Measurements from ENCODE around the gene IQSEC2.

The IQSEC2 gene

DNA sequence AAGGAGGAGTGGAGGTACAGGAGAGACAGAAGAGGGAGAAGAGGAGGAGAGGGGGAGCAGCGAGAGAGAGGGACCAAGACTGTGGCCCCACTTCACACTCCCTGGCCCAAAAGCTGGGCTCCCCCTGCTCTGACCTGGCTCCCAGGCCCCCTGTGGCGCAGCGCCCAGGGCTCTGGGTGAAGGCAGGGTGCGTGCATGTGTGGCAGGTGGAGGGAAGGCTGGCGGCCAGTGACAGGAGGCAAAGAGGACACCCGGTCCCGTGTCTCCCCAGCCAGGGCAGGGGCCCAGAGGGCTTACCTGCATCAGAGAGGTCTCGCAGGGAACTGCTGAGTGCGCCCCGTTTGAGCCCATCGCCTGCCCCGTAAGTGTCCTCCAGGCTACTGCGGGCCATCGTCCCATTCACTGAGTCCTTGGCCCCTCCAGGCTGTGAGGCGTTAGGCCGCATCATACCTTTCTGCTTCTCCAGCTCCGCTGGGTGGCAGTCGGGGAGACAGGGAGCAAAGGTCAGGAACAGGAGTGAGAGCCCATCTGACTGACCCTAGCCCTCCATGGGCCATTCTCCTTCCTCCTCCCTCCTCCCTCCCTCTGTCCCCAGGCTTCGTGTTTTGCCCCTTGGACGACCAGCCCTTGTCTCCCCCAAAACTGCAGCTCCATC, 45.2 kb downstream of the IQSEC2 start:
- H3K4me3 ChIP-seq (ENCODE audit: low read depth, low read length): no peak overlapping the region
- no peak for DNase-seq (ENCODE audit: low read depth)
- TF ChIP-seq MYC (IDR thresholded peaks at IDR 0.05; ENCODE audit: low read depth, low read length) (no peak), POLR2A (IDR thresholded peaks at IDR 0.05; ENCODE audit: extremely low read depth, insufficient read length) (no peak)
- TF ChIP-seq, protein P1, sequence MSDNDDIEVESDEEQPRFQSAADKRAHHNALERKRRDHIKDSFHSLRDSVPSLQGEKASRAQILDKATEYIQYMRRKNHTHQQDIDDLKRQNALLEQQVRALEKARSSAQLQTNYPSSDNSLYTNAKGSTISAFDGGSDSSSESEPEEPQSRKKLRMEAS (IDR thresholded peaks at IDR 0.05; ENCODE audit: low read depth, low read length): no peak
- TF ChIP-seq, protein P2, sequence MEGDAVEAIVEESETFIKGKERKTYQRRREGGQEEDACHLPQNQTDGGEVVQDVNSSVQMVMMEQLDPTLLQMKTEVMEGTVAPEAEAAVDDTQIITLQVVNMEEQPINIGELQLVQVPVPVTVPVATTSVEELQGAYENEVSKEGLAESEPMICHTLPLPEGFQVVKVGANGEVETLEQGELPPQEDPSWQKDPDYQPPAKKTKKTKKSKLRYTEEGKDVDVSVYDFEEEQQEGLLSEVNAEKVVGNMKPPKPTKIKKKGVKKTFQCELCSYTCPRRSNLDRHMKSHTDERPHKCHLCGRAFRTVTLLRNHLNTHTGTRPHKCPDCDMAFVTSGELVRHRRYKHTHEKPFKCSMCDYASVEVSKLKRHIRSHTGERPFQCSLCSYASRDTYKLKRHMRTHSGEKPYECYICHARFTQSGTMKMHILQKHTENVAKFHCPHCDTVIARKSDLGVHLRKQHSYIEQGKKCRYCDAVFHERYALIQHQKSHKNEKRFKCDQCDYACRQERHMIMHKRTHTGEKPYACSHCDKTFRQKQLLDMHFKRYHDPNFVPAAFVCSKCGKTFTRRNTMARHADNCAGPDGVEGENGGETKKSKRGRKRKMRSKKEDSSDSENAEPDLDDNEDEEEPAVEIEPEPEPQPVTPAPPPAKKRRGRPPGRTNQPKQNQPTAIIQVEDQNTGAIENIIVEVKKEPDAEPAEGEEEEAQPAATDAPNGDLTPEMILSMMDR (IDR thresholded peaks at IDR 0.05; ENCODE audit: low read depth, low read length): no peak

DNA sequence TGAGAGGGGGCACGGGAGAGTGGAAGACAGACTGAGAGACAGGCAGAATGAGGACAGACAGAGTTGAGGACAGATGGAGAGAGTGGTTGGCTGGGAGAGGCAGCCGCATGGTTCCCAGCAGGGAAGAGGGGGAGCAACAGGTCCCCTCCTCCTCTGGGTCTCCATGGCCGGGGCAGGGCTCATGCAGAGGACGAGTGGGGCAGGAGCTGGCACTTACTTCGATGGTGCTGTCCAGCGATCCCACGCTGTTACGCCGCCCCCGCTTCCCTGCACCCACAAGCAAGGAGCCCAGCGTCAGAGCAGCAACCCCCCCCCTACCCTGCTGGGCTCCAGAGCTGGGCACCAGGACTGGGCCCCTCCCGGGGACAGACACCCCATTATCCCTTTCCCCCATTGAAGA, 45.8 kb downstream of the IQSEC2 start:
- no peak overlapping the region for H3K4me3 ChIP-seq (ENCODE audit: low read depth, low read length)
- no peak for TF ChIP-seq MYC (IDR thresholded peaks at IDR 0.05; ENCODE audit: low read depth, low read length)
- TF ChIP-seq, protein P2 (IDR thresholded peaks at IDR 0.05; ENCODE audit: low read depth, low read length): no peak
- TF ChIP-seq POLR2A (IDR thresholded peaks at IDR 0.05; ENCODE audit: extremely low read depth, insufficient read length): no peak
- TF ChIP-seq, protein P1 (IDR thresholded peaks at IDR 0.05; ENCODE audit: low read depth, low read length): no peak
- DNase-seq (ENCODE audit: low read depth): no peak

DNA sequence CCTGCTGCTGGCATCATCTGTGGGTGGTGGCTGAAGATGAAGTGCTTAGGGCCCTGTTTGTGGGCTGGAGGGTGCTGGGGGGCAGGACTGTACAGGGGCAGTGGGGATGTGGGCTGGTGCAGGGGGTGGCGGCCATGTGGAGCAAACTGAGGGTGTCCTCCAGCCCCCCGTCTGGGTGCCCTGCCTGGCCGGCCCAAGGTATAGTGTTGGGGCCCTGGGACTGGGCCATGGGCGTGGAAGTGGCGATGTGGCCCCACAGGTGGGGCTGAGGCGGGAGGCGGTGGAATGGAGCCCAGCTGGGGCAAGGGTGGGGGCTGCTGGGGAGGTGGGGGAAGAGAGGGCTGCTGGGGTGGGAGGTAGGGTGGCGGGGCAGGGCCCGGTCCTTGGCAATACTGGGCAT, 46.9 kb downstream of the IQSEC2 start:
- TF ChIP-seq, protein P1 (IDR thresholded peaks at IDR 0.05; ENCODE audit: low read depth, low read length): no peak
- TF ChIP-seq, protein P2 (IDR thresholded peaks at IDR 0.05; ENCODE audit: low read depth, low read length): no peak
- TF ChIP-seq POLR2A (IDR thresholded peaks at IDR 0.05; ENCODE audit: extremely low read depth, insufficient read length): no peak
- no peak for TF ChIP-seq MYC (IDR thresholded peaks at IDR 0.05; ENCODE audit: low read depth, low read length)
- no peak overlapping the region for H3K4me3 ChIP-seq (ENCODE audit: low read depth, low read length)
- DNase-seq (ENCODE audit: low read depth): no peak

DNA sequence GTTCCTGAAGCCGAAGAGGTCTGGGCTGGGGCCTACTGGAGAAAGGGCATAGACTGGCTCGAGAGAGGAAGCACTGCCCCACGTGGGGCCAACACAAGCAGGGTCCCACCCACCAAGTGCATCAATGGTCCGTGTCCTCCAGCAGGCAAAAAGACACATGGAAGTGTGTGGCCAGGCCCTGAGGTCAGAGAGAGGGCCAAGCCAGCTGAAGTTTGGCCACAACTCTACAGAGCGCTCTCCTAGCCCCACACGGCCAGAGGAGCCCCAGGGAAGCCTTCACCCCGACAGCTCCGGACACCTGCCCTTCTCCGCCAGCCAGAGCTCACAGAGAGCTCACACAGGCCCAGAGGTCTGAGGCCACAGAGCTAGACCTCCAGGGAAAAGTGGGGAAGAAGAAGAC, 47.8 kb downstream of the IQSEC2 start:
- no peak for DNase-seq (ENCODE audit: low read depth)
- TF ChIP-seq, protein P2 (IDR thresholded peaks at IDR 0.05; ENCODE audit: low read depth, low read length): no peak
- TF ChIP-seq POLR2A (IDR thresholded peaks at IDR 0.05; ENCODE audit: extremely low read depth, insufficient read length) (no peak), MYC (IDR thresholded peaks at IDR 0.05; ENCODE audit: low read depth, low read length) (no peak)
- TF ChIP-seq, protein P1 (IDR thresholded peaks at IDR 0.05; ENCODE audit: low read depth, low read length): no peak

DNA sequence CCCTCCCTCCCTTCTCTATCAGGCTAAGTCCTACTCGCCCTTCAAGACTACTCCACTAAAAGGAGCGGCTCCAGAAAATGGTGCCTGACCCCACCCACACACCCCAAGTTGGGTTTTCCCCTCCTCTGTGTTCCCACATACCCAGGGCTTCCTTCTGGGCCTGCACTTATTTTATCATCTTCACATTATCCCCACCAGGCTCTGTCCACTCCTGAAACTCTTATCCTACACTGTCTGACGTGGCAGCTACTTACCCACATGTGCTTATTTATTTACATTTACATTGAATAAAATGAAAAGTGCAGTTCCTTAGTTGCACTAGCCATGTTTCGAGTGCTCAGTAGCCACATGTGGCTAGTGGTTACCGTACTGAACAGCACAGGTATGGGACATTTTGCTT, 51.3 kb downstream of the IQSEC2 start:
- no peak for DNase-seq (ENCODE audit: low read depth)
- H3K4me3 ChIP-seq (ENCODE audit: low read depth, low read length): no peak overlapping the region
- TF ChIP-seq POLR2A (IDR thresholded peaks at IDR 0.05; ENCODE audit: extremely low read depth, insufficient read length): no peak
- TF ChIP-seq, protein P1 (IDR thresholded peaks at IDR 0.05; ENCODE audit: low read depth, low read length): no peak
- TF ChIP-seq, protein P2 (IDR thresholded peaks at IDR 0.05; ENCODE audit: low read depth, low read length): no peak
- no peak for TF ChIP-seq MYC (IDR thresholded peaks at IDR 0.05; ENCODE audit: low read depth, low read length)

More for the DNA sequence above, 47.8 kb downstream of the IQSEC2 start:
- no peak overlapping the region for H3K4me3 ChIP-seq (ENCODE audit: low read depth, low read length)

All from NB4 (cell line).